Measurements from ENCODE around the gene POLR2L.

DNA sequence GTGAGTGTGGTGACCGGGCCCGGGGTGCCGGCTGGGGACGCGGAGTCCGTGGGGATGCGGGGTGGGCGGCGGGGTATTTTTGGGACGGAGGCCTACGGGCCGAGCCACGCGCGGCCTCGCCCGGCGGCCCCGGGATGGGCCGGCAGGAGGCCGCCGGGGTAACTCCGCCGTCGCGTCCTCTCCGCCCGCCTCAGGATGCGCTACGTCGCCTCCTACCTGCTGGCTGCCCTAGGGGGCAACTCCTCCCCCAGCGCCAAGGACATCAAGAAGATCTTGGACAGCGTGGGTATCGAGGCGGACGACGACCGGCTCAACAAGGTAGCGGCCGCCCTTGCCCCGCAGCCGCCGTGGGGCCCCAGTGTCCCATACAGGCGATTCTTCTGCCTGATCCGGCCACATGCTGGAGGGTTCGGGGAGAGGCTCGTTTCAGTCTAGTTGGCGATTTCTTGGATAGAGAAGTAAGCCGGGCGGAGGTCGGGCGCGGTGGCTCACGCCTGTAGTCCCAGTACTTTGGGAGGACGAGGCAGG is 32.2 kb downstream of the POLR2L start:
- no peak for TF ChIP-seq POLR2A (IDR thresholded peaks at IDR 0.05; ENCODE audit: low read length)
- no peak for TF ChIP-seq GATA1 (IDR thresholded peaks at IDR 0.05; ENCODE audit: low read depth, low read length)

Data from erythroblast (primary cell).